Measurements from ENCODE around the gene PXT1. TPM values are rescaled to one million over a fixed set of nuclear protein-coding genes. Genes with fewer than 3 reads are reported as not detected.

PXT1 gene
- total and polyA plus RNA-seq, 2 donors (not counting 1 experiment from before 2014, with no cell fraction given) = 0.52 TPM; not detected in 1

- no peak overlapping the region for H3K27ac ChIP-seq (ENCODE audit: low read length in 2 of 2)
- ChIA-PET CTCF (interaction anchor here (0.7 to 0.9 kb wide), 4 partner anchors 14 to 1633 kb away, joined by 3 to 4 read pairs (median 3); no protein-coding TSS in a partner anchor), POLR2A (no interaction called here)
- H3K4me2 ChIP-seq (replicated peaks; ENCODE audit: low read depth, low read length, poor library complexity, severe bottlenecking) = no peak overlapping the region
- DNase-seq (no peak), ATAC-seq (ENCODE audit: low read depth) (no peak)
- H3K36me3 ChIP-seq (replicated peaks in 1 of 2; ENCODE audit: control extremely low read depth in 1 of 2, control insufficient read depth in 1 of 2, extremely low read depth in 1 of 2, insufficient read depth in 2 of 2, low read length in 1 of 2) = no peaks in the 10 kb centered on the region
- intact Hi-C loops (cut with micrococcal nuclease) = no loop called here
- 95% methylated on average over 12 of the region's 13 CpGs for WGBS (ENCODE audit: insufficient coverage)
- no peaks in the 10 kb centered on the region for H3K79me2 ChIP-seq (ENCODE audit: control insufficient read depth, insufficient read depth, low read length)
- no peaks in the 10 kb centered on the region for H3K9me3 Mint-ChIP-seq (ENCODE audit: insufficient read depth)
- H3K9ac ChIP-seq (ENCODE audit: low read length) = no peak overlapping the region
- no peak overlapping the region for H3K4me3 ChIP-seq (ENCODE audit: control extremely low read depth in 1 of 5, extremely low read depth in 1 of 5, insufficient read depth in 1 of 5, low read depth in 2 of 5, low read length in 4 of 5)
- no peaks in the 10 kb centered on the region for H4K20me1 ChIP-seq (ENCODE audit: control insufficient read depth, insufficient read depth, low read length, poor library complexity, severe bottlenecking)
- no peak overlapping the region for H3K27ac Mint-ChIP-seq
- no peak overlapping the region for H3K4me3 Mint-ChIP-seq
- peaks cover under 1 to 4% of the 10 kb centered on the region in 2 donors for H3K4me1 ChIP-seq (ENCODE audit: control insufficient read depth in 2 of 2, insufficient read depth in 2 of 2, low read length in 2 of 2)
- H3K27me3 Mint-ChIP-seq = peaks cover 1% of the 10 kb centered on the region
- peaks cover 1% of the 10 kb centered on the region for H3K4me1 Mint-ChIP-seq
- TF ChIP-seq EZH2 (IDR thresholded peaks at IDR 0.05; ENCODE audit: borderline replicate concordance, insufficient read depth, low read depth, low read length, poor library complexity, severe bottlenecking) (no peak), CTCF (IDR thresholded peaks at IDR 0.05) (no peak)
- peaks cover 0 to 2% (median 0%) of the 10 kb centered on the region in 3 donors for H3K9me3 ChIP-seq (ENCODE audit: control extremely low read depth in 1 of 3, control insufficient read depth in 2 of 3, insufficient read depth in 1 of 3, low read length in 2 of 3)
- H3K27me3 ChIP-seq (replicated peaks in 1 of 4; ENCODE audit: control extremely low read depth in 1 of 4, control insufficient read depth in 3 of 4, insufficient read depth in 4 of 4, low read length in 3 of 4) = peaks cover 0 to under 1% (median 0%) of the 10 kb centered on the region in 4 experiments
- no peak overlapping the region for H2AFZ ChIP-seq (ENCODE audit: insufficient read depth, low read depth, low read length, poor library complexity, severe bottlenecking)
Measured at GRCh38 chr6:36345681-36346466, 96.8 kb downstream of the PXT1 start.

DNA sequence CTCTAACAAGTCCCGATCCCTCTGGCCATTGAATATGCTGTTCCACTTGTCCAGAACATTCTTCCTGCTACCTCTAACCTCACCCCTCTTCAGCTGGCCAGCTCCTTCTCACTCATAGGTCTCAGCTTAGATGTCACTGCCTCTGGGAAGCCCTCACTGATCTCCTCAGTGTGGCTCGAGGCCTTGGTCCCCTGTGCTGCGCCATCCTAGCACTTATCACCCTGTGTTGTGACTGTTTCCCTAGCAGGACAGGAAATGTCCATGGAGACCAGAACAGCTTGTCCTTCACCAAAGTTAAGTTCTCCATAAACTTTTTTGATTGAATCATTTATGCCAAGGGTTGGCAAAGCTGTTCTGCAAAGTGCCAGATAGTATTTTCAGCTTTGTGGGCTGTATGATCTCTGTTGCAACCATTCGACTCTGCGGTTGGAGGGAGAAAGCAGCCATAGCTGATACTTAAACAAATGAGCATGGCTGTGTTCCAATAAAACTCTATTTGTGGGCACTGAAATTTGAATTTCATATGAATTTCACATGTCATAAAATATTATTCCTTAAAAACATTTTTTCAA lies 99.5 kb downstream of the PXT1 start:
- POLR2A ChIA-PET = no interaction called here
- 94% methylated on average over 4 of the region's 5 CpGs for WGBS (ENCODE audit: insufficient coverage)

More for the DNA sequence above, 99.5 kb downstream of the PXT1 start:
- no peak for DNase-seq
- no peaks in the 10 kb centered on the region for H3K36me3 ChIP-seq (replicated peaks in 1 of 2; ENCODE audit: control extremely low read depth in 1 of 2, control insufficient read depth in 1 of 2, extremely low read depth in 1 of 2, insufficient read depth in 2 of 2, low read length in 1 of 2)
- TF ChIP-seq EZH2 (IDR thresholded peaks at IDR 0.05; ENCODE audit: borderline replicate concordance, insufficient read depth, low read depth, low read length, poor library complexity, severe bottlenecking) (no peak), CTCF (IDR thresholded peaks at IDR 0.05) (no peak)
- peaks cover 0 to 2% (median 0%) of the 10 kb centered on the region in 3 donors for H3K9me3 ChIP-seq (ENCODE audit: control extremely low read depth in 1 of 3, control insufficient read depth in 2 of 3, insufficient read depth in 1 of 3, low read length in 2 of 3)
- H3K4me1 ChIP-seq (ENCODE audit: control insufficient read depth in 2 of 2, insufficient read depth in 2 of 2, low read length in 2 of 2) = peaks cover 5 to 9% of the 10 kb centered on the region in 2 donors
- intact Hi-C loops (cut with micrococcal nuclease) = loop anchor here (5.0 kb wide), 1 partner anchor 316 kb away; the partner anchor contains the start of gene MAPK14
- H2AFZ ChIP-seq (ENCODE audit: insufficient read depth, low read depth, low read length, poor library complexity, severe bottlenecking) = no peak overlapping the region
- no peaks in the 10 kb centered on the region for H4K20me1 ChIP-seq (ENCODE audit: control insufficient read depth, insufficient read depth, low read length, poor library complexity, severe bottlenecking)
- no peak overlapping the region for H3K9ac ChIP-seq (ENCODE audit: low read length)
- H3K4me3 Mint-ChIP-seq = no peak overlapping the region
- no peaks in the 10 kb centered on the region for H3K79me2 ChIP-seq (ENCODE audit: control insufficient read depth, insufficient read depth, low read length)
- H3K27me3 Mint-ChIP-seq = peaks cover 13% of the 10 kb centered on the region
- H3K27me3 ChIP-seq (replicated peaks in 1 of 4; ENCODE audit: control extremely low read depth in 1 of 4, control insufficient read depth in 3 of 4, insufficient read depth in 4 of 4, low read length in 3 of 4) = peaks cover 0 to 7% (median 0%) of the 10 kb centered on the region in 4 experiments
- no peaks in the 10 kb centered on the region for H3K9me3 Mint-ChIP-seq (ENCODE audit: insufficient read depth)
- H3K27ac ChIP-seq (ENCODE audit: low read length in 2 of 2) = no peak overlapping the region
- no peak overlapping the region for H3K4me2 ChIP-seq (replicated peaks; ENCODE audit: low read depth, low read length, poor library complexity, severe bottlenecking)
- no peak overlapping the region for H3K4me3 ChIP-seq (ENCODE audit: control extremely low read depth in 1 of 5, extremely low read depth in 1 of 5, insufficient read depth in 1 of 5, low read depth in 2 of 5, low read length in 4 of 5)
- CTCF ChIA-PET = interaction anchor here (1.4 to 4.2 kb wide), 3 partner anchors 15 to 18 kb away, joined by 6 to 32 read pairs (median 8); no protein-coding TSS in a partner anchor
- peaks cover 7% of the 10 kb centered on the region for H3K4me1 Mint-ChIP-seq
- no peak for ATAC-seq (ENCODE audit: low read depth)
- H3K27ac Mint-ChIP-seq = no peak overlapping the region
